ENCODE data around the gene PLB1.

PLB1 gene

DNA sequence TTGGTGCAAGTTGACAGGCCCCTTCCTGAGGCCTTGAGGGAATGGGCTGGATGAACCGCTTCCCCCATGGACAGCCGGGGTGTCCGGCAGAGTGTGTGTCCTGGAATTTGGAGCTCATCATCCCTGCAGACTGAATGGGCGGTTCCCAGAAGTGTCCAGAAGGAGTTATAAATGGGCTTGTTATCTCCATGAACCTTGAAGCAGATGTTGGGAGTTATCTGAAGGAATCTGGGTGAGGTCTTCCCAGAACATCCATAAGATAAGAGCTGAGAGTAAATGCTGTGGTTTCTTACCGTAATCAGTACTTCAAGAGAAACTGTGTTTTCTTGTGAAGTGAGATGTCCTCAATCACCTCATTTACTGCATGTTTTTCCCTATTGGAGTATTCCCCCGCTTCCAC is 21.1 kb downstream of the PLB1 start:
- Histone ChIP-seq H3K79me2 (no peaks in the 10 kb centered on the region), H3K4me3 (ENCODE audit: low read depth, low read length) (no peak overlapping the region), H3K36me3 (ENCODE audit: control insufficient read depth, insufficient read depth, low read length) (no peaks in the 10 kb centered on the region), H3K9me3 (ENCODE audit: control insufficient read depth, low read length) (no peaks in the 10 kb centered on the region), H3K4me2 (ENCODE audit: low read length) (no peak overlapping the region), H3K27ac (no peak overlapping the region), H3K4me1 (no peaks in the 10 kb centered on the region), H3K27me3 (ENCODE audit: control insufficient read depth, insufficient read depth, low read length) (no peaks in the 10 kb centered on the region), H3K9ac (no peak overlapping the region), H2AFZ (no peak overlapping the region)
- no peak for TF ChIP-seq CTCF (IDR thresholded peaks at IDR 0.05)

DNA sequence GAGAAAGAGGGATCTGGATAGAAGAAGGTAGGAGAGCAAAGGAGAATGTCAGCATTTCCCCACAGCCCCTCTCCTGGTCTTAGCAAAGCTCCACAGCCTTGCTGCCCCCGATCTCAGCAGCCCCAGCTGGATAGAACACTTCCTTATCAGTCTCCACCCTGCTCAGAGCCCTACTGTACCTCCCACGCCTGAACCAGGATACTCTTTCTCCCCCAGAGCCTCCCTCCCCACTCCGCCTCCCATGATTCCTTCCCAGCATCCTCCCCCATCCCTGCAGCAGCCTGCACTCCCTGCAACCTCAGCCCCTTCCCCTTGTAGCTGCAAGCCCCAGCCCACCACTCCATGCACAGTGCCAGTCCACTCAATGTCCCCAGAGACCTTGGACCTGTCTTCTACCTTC is 25.8 kb downstream of the PLB1 start:
- Histone ChIP-seq H3K4me1 (no peaks in the 10 kb centered on the region), H3K27ac (no peak overlapping the region), H3K9ac (no peak overlapping the region), H3K27me3 (ENCODE audit: control insufficient read depth, insufficient read depth, low read length) (no peaks in the 10 kb centered on the region), H3K4me3 (ENCODE audit: low read depth, low read length) (no peak overlapping the region), H3K4me2 (ENCODE audit: low read length) (no peak overlapping the region), H3K9me3 (ENCODE audit: control insufficient read depth, low read length) (no peaks in the 10 kb centered on the region), H2AFZ (no peak overlapping the region), H3K36me3 (ENCODE audit: control insufficient read depth, insufficient read depth, low read length) (no peaks in the 10 kb centered on the region), H3K79me2 (no peaks in the 10 kb centered on the region)
- TF ChIP-seq CTCF (IDR thresholded peaks at IDR 0.05) = no peak

DNA sequence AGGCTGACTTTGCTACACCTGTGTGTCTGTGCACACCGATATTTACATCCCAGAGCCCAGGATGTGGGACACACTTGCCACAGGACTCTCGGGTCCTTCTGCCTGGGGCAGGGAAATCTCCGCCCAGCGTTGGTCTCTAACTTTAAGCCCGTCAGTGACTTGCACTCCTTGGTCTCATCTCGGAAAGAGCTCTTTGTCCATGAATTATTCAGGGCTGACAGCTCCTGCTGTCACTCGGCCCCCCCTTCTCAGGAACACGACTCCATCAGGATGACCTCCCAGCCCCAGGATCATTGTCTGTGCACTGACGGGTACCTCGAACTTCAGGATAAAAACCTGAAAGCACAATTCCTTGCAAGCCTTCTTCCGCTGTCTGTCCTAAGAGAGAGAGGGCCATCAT is 26.6 kb downstream of the PLB1 start:
- no peak for TF ChIP-seq CTCF (IDR thresholded peaks at IDR 0.05)
- Histone ChIP-seq H3K27me3 (ENCODE audit: control insufficient read depth, insufficient read depth, low read length) (no peaks in the 10 kb centered on the region), H3K4me3 (ENCODE audit: low read depth, low read length) (no peak overlapping the region), H3K36me3 (ENCODE audit: control insufficient read depth, insufficient read depth, low read length) (no peaks in the 10 kb centered on the region), H3K79me2 (no peaks in the 10 kb centered on the region), H3K4me1 (no peaks in the 10 kb centered on the region), H3K4me2 (ENCODE audit: low read length) (no peak overlapping the region), H3K9ac (no peak overlapping the region), H2AFZ (no peak overlapping the region), H3K9me3 (ENCODE audit: control insufficient read depth, low read length) (no peaks in the 10 kb centered on the region), H3K27ac (no peak overlapping the region)

- H3K36me3 ChIP-seq (ENCODE audit: control insufficient read depth, insufficient read depth, low read length) = no peaks in the 10 kb centered on the region
- TF ChIP-seq CTCF (IDR thresholded peaks at IDR 0.05) = no peak
- no peak overlapping the region for H3K9ac ChIP-seq
- no peak overlapping the region for H3K4me2 ChIP-seq (ENCODE audit: low read length)
- H3K9me3 ChIP-seq (ENCODE audit: control insufficient read depth, low read length) = no peaks in the 10 kb centered on the region
- no peak overlapping the region for H3K27ac ChIP-seq
- no peaks in the 10 kb centered on the region for H3K27me3 ChIP-seq (ENCODE audit: control insufficient read depth, insufficient read depth, low read length)
- no peaks in the 10 kb centered on the region for H3K4me1 ChIP-seq
- H3K79me2 ChIP-seq = no peaks in the 10 kb centered on the region
- no peak overlapping the region for H3K4me3 ChIP-seq (ENCODE audit: low read depth, low read length)
- H2AFZ ChIP-seq = no peak overlapping the region
Measured at GRCh38 chr2:28523902-28524301, 28.0 kb downstream of the PLB1 start.

GRCh38 chr2:28525481-28525880 is 29.6 kb downstream of the PLB1 start:
- no peak overlapping the region for H3K4me3 ChIP-seq (ENCODE audit: low read depth, low read length)
- H3K27me3 ChIP-seq (ENCODE audit: control insufficient read depth, insufficient read depth, low read length) = no peaks in the 10 kb centered on the region
- H3K27ac ChIP-seq = no peak overlapping the region
- no peaks in the 10 kb centered on the region for H3K36me3 ChIP-seq (ENCODE audit: control insufficient read depth, insufficient read depth, low read length)
- no peaks in the 10 kb centered on the region for H3K4me1 ChIP-seq
- H3K9me3 ChIP-seq (ENCODE audit: control insufficient read depth, low read length) = no peaks in the 10 kb centered on the region
- no peak overlapping the region for H3K9ac ChIP-seq
- no peak overlapping the region for H3K4me2 ChIP-seq (ENCODE audit: low read length)
- H3K79me2 ChIP-seq = no peaks in the 10 kb centered on the region
- TF ChIP-seq CTCF (IDR thresholded peaks at IDR 0.05) = no peak
- no peak overlapping the region for H2AFZ ChIP-seq

All from parathyroid adenoma (tissue), 2 donors.